ENCODE measurements around the gene MEIS2.

The MEIS2 gene

DNA sequence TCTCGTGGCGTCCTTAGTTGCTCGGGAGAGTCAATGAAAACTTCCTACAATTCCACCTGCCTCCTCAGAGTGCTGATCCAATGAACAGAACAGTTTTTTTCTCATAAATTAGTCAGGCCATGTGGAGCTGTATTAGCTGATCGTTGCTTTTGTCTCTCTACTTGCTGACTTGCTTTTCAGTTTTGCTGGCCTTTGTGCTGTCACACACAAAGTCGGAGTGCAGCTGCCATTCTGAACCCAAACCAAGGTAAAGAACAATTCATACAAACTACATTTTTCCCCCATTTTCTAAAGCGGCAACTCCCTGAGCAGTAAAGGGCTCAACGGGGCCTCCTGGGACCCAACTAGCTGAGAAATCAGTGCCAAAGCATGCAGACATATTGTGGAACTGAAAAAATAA, 43.1 kb downstream of the MEIS2 start:
- TF ChIP-seq SPI1 (IDR thresholded peaks at IDR 0.05; ENCODE audit: borderline replicate concordance, low read depth) (no peak), POLR2AphosphoS5 (IDR thresholded peaks at IDR 0.05; ENCODE audit: low read depth) (no peak), GABPA (IDR thresholded peaks at IDR 0.05; ENCODE audit: low read depth) (no peak)
- TF ChIP-seq, protein P1, sequence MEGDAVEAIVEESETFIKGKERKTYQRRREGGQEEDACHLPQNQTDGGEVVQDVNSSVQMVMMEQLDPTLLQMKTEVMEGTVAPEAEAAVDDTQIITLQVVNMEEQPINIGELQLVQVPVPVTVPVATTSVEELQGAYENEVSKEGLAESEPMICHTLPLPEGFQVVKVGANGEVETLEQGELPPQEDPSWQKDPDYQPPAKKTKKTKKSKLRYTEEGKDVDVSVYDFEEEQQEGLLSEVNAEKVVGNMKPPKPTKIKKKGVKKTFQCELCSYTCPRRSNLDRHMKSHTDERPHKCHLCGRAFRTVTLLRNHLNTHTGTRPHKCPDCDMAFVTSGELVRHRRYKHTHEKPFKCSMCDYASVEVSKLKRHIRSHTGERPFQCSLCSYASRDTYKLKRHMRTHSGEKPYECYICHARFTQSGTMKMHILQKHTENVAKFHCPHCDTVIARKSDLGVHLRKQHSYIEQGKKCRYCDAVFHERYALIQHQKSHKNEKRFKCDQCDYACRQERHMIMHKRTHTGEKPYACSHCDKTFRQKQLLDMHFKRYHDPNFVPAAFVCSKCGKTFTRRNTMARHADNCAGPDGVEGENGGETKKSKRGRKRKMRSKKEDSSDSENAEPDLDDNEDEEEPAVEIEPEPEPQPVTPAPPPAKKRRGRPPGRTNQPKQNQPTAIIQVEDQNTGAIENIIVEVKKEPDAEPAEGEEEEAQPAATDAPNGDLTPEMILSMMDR (IDR thresholded peaks at IDR 0.05; ENCODE audit: insufficient read depth, low read length): no peak
- TF ChIP-seq, protein P2, sequence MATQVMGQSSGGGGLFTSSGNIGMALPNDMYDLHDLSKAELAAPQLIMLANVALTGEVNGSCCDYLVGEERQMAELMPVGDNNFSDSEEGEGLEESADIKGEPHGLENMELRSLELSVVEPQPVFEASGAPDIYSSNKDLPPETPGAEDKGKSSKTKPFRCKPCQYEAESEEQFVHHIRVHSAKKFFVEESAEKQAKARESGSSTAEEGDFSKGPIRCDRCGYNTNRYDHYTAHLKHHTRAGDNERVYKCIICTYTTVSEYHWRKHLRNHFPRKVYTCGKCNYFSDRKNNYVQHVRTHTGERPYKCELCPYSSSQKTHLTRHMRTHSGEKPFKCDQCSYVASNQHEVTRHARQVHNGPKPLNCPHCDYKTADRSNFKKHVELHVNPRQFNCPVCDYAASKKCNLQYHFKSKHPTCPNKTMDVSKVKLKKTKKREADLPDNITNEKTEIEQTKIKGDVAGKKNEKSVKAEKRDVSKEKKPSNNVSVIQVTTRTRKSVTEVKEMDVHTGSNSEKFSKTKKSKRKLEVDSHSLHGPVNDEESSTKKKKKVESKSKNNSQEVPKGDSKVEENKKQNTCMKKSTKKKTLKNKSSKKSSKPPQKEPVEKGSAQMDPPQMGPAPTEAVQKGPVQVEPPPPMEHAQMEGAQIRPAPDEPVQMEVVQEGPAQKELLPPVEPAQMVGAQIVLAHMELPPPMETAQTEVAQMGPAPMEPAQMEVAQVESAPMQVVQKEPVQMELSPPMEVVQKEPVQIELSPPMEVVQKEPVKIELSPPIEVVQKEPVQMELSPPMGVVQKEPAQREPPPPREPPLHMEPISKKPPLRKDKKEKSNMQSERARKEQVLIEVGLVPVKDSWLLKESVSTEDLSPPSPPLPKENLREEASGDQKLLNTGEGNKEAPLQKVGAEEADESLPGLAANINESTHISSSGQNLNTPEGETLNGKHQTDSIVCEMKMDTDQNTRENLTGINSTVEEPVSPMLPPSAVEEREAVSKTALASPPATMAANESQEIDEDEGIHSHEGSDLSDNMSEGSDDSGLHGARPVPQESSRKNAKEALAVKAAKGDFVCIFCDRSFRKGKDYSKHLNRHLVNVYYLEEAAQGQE (IDR thresholded peaks at IDR 0.05; ENCODE audit: insufficient replicate concordance, low read depth): no peak
- Histone ChIP-seq H3K4me3 (replicated peaks; ENCODE audit: insufficient read depth, low read length) (no peak overlapping the region), H3K27me3 (ENCODE audit: insufficient read depth, poor library complexity, severe bottlenecking) (no peaks in the 10 kb centered on the region), H3K27ac (replicated peaks) (no peak overlapping the region)
- no peak for DNase-seq (ENCODE audit: low read depth in 1 of 2, low spot score in 1 of 2)

DNA sequence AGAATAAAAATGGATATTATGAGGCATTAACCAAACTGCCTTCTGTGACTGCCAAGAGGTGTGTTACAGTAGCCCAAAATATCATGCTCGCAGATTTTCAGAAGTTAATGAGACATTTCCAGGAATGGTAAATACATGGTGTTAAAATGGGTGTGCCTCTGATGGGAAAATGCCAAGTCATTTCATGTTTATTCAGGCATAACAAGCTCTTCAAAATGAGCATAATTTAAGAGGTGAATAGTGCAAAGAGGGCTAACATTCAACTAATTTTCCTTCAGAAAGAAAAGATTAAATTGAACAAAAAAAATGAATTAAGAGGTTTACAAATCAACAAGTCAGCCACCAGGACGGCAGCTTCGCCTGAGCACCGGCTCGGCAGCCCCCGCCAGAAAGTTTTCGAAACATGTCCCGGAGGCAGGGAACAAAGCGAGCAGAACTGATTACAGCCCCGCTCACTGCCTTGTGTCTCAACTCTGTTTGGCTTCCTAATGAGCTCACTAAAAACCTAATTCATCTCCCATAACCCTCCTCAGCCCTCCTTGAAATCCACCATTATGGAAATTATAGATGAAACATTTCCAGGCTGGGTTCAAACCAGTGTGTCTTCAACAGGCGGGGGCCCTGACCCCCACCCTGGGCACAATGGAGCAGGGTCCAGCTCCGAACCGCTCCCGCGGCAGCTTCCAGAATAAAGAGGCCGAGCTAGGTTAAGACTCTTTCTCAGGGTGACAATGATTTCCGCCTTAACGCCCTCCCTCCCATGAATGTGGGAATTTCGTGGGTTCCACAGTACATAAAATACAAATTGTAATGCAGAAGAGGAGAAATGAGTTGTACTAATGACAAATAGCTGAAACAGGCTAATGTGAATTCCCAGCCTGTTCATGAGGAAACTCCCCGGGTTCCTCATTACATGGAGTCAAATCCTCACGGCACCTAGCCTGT, 43.9 kb downstream of the MEIS2 start:
- H3K4me3 ChIP-seq (replicated peaks; ENCODE audit: insufficient read depth, low read length): no peak overlapping the region
- no peak for TF ChIP-seq GABPA (IDR thresholded peaks at IDR 0.05; ENCODE audit: low read depth)
- no peak for TF ChIP-seq POLR2AphosphoS5 (IDR thresholded peaks at IDR 0.05; ENCODE audit: low read depth)
- TF ChIP-seq, protein P1 (IDR thresholded peaks at IDR 0.05; ENCODE audit: insufficient read depth, low read length): no peak
- TF ChIP-seq, protein P2 (IDR thresholded peaks at IDR 0.05; ENCODE audit: insufficient replicate concordance, low read depth): no peak
- TF ChIP-seq SPI1 (IDR thresholded peaks at IDR 0.05; ENCODE audit: borderline replicate concordance, low read depth): no peak
- no peak for DNase-seq (ENCODE audit: low read depth in 1 of 2, low spot score in 1 of 2)
- H3K27me3 ChIP-seq (ENCODE audit: insufficient read depth, poor library complexity, severe bottlenecking): no peaks in the 10 kb centered on the region
- no peak overlapping the region for H3K27ac ChIP-seq (replicated peaks)

DNA sequence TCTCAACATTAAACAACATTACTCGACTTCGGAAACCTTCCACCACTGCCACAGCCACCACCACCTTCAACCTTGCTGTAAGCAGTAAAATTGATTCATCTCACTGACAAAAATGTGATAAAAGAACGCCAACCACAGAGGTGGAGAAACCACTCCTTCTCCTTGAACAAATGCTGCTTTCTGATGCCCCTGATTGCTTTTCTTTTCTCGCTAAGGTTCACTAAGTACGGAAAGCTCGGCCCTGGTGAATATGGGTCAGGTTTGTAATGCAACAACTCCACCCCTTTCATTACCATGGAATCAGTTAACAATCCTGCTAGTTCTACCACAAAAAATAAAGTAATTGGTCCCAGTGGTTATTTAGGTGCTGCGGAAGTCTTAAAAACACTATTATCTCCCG, 44.9 kb downstream of the MEIS2 start:
- Histone ChIP-seq H3K27ac (replicated peaks) (no peak overlapping the region), H3K4me3 (replicated peaks; ENCODE audit: insufficient read depth, low read length) (no peak overlapping the region), H3K27me3 (ENCODE audit: insufficient read depth, poor library complexity, severe bottlenecking) (no peaks in the 10 kb centered on the region)
- TF ChIP-seq GABPA (IDR thresholded peaks at IDR 0.05; ENCODE audit: low read depth): no peak
- DNase-seq (ENCODE audit: low read depth in 1 of 2, low spot score in 1 of 2): no peak

DNA sequence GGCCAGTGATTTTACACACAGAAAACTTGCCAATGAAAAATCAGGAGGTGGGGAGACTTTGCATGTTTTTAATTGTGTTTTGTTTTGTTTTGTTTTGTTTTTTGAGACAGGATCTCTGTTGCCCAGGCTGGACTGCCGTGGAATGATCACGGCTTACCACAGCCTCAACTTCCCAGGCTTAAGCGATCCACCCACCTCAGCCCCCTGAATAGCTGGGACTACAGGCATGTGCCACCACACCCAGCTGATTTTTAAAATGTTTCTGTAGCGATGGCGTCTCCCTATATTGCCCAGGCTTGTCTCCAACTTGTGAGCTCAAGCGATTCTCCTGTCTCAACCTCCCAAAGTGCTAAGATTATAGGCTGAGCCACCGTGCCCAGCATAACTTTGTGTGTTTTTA, 46.0 kb downstream of the MEIS2 start:
- H3K27ac ChIP-seq (replicated peaks): no peak overlapping the region

More for the DNA sequence above, 46.0 kb downstream of the MEIS2 start:
- Histone ChIP-seq H3K27me3 (ENCODE audit: insufficient read depth, poor library complexity, severe bottlenecking) (no peaks in the 10 kb centered on the region), H3K4me3 (replicated peaks; ENCODE audit: insufficient read depth, low read length) (no peak overlapping the region)
- TF ChIP-seq, protein P1 (IDR thresholded peaks at IDR 0.05; ENCODE audit: insufficient read depth, low read length): no peak
- TF ChIP-seq SPI1 (IDR thresholded peaks at IDR 0.05; ENCODE audit: borderline replicate concordance, low read depth): no peak
- TF ChIP-seq POLR2AphosphoS5 (IDR thresholded peaks at IDR 0.05; ENCODE audit: low read depth): no peak
- no peak for TF ChIP-seq GABPA (IDR thresholded peaks at IDR 0.05; ENCODE audit: low read depth)
- TF ChIP-seq, protein P2 (IDR thresholded peaks at IDR 0.05; ENCODE audit: insufficient replicate concordance, low read depth): no peak
- DNase-seq (ENCODE audit: low read depth in 1 of 2, low spot score in 1 of 2): no peak
